Astrocyte (in vitro differentiated cells and primary cell): ENCODE results near the gene ZNF438.

ENCODE experiments used
- EZH2 ChIP-seq: IDR thresholded peaks from 2 replicates; pipeline ENCODE4 v1.6.1; 2012; ENCODE audit warnings: mild to moderate bottlenecking, low read length, inconsistent platforms; ENCODE audit not compliant: insufficient read depth
- TF ChIP-seq, protein P1 (sequence below): IDR thresholded peaks from 2 replicates; pipeline ENCODE4 v1.5.1; 2011; ENCODE audit warnings: low read depth, mild to moderate bottlenecking, inconsistent platforms, low read length, moderate library complexity; ENCODE audit not compliant: insufficient read depth

DNA sequence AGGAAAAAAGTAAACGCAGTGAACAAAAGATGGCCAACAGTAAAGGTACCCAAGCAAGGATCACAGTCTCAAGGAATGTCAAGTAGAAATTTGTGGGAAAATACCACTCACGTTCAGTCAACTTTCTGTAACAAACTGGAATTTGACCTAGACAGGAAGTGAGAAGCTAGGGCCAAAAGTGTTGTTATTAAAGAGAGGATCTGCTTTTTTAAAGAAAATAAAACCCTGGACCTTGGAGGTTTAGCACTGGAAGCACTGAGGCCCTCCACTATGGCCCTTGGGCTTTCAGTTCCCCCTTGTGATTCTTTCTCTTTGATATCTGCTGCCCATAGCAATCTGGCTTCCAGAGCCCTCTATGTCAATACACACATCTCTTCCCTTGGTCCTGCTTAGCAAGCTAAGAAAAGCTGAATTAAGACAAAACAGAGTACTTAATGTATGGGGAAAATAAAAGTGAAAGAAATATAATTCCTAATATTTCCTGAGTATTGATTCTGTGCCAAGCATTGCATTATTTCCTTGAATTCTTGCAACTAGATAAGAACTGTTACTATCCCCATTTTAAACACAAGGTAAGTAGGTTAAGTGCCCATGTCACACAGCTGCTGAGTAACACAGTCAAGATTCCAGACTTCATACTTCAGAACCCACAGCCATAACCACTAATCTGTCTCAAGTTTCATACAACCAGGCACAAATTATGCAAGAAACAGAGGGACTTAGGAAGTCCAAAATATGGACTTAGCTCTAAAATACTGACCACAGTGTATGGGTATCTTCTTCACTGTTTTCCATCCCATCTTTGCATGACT lies 2.6 kb upstream of the ZNF438 start:
- TF ChIP-seq, protein P1, sequence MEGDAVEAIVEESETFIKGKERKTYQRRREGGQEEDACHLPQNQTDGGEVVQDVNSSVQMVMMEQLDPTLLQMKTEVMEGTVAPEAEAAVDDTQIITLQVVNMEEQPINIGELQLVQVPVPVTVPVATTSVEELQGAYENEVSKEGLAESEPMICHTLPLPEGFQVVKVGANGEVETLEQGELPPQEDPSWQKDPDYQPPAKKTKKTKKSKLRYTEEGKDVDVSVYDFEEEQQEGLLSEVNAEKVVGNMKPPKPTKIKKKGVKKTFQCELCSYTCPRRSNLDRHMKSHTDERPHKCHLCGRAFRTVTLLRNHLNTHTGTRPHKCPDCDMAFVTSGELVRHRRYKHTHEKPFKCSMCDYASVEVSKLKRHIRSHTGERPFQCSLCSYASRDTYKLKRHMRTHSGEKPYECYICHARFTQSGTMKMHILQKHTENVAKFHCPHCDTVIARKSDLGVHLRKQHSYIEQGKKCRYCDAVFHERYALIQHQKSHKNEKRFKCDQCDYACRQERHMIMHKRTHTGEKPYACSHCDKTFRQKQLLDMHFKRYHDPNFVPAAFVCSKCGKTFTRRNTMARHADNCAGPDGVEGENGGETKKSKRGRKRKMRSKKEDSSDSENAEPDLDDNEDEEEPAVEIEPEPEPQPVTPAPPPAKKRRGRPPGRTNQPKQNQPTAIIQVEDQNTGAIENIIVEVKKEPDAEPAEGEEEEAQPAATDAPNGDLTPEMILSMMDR: no peak
- TF ChIP-seq EZH2: no peak
